ENCODE results near the gene LIX1.
A peak's percentile ranks its signal among the peaks of the same experiment; 100 is the strongest.

The LIX1 gene

GRCh38 chr5:97163790-97164285 lies 21.4 kb upstream of the LIX1 start:
- DNase-seq (ENCODE audit: low spot score): no peak
- no peak for TF ChIP-seq CTCF (conservative IDR thresholded peaks at IDR 0.05; ENCODE audit: low read depth)
- POLR2A ChIA-PET (ENCODE audit: low non-redundant PET): no interaction called here
- no peak overlapping the region; the same call in 1 of the 2 replicates for H3K27ac ChIP-seq
- CTCF ChIA-PET: interaction anchor here (0.5 to 1.7 kb wide), 11 partner anchors 16 to 596 kb away, joined by 3 to 6 read pairs (median 4); no protein-coding TSS in a partner anchor

- no peak overlapping the region for H3K27ac ChIP-seq
- DNase-seq (ENCODE audit: low spot score): no peak
- ChIA-PET CTCF (interaction anchor here (0.6 to 1.7 kb wide), 9 partner anchors 15 to 819 kb away, joined by 3 to 4 read pairs (median 4); no protein-coding TSS in a partner anchor), POLR2A (ENCODE audit: low non-redundant PET) (no interaction called here)
- peak; percentile 76 for TF ChIP-seq CTCF (conservative IDR thresholded peaks at IDR 0.05; ENCODE audit: low read depth)
Observed at GRCh38 chr5:97163360-97163764, 21.0 kb upstream of the LIX1 start.

- no peak overlapping the region for H3K27ac ChIP-seq
- CTCF ChIA-PET: interaction anchor here (0.5 to 2.0 kb wide), 19 partner anchors 10 to 1880 kb away, joined by 3 to 15 read pairs (median 3); partner anchors contain the start of genes ERAP2 and LIX1
- DNase-seq (ENCODE audit: low spot score): peak; percentile 66
- POLR2A ChIA-PET (ENCODE audit: low non-redundant PET): no interaction called here
- peak; percentile 97 for TF ChIP-seq CTCF (conservative IDR thresholded peaks at IDR 0.05; ENCODE audit: low read depth)
Observed at GRCh38 chr5:97162045-97162444, 19.6 kb upstream of the LIX1 start.

- no peak for DNase-seq (ENCODE audit: low spot score)
- H3K27ac ChIP-seq: no peak overlapping the region
- TF ChIP-seq CTCF (conservative IDR thresholded peaks at IDR 0.05; ENCODE audit: low read depth): no peak
- ChIA-PET POLR2A (ENCODE audit: low non-redundant PET) (no interaction called here), CTCF (interaction anchor here (0.7 kb wide), 1 partner anchor 163 kb away, joined by 3 read pairs; no protein-coding TSS in a partner anchor)
Observed at GRCh38 chr5:97157689-97158088, 15.3 kb upstream of the LIX1 start.

- DNase-seq (ENCODE audit: low spot score): no peak
- ChIA-PET CTCF (interaction anchor here (1.2 to 1.3 kb wide), 2 partner anchors 10 to 283 kb away, joined by 3 read pairs; no protein-coding TSS in a partner anchor), POLR2A (ENCODE audit: low non-redundant PET) (interaction anchor here (0.6 kb wide), 1 partner anchor 306 kb away, joined by 4 read pairs; no protein-coding TSS in a partner anchor)
- no peak overlapping the region for H3K27ac ChIP-seq
- no peak for TF ChIP-seq CTCF (conservative IDR thresholded peaks at IDR 0.05; ENCODE audit: low read depth)
Observed at GRCh38 chr5:97151370-97151769, 9.0 kb upstream of the LIX1 start.

GRCh38 chr5:97150401-97150800 lies 8.0 kb upstream of the LIX1 start:
- CTCF ChIA-PET: interaction anchor here (1.2 kb wide), 1 partner anchor 282 kb away, joined by 3 read pairs; no protein-coding TSS in a partner anchor
- POLR2A ChIA-PET (ENCODE audit: low non-redundant PET): no interaction called here
- no peak for TF ChIP-seq CTCF (conservative IDR thresholded peaks at IDR 0.05; ENCODE audit: low read depth)
- no peak overlapping the region for H3K27ac ChIP-seq
- no peak for DNase-seq (ENCODE audit: low spot score)
